GM23338 (cell line): ENCODE results near the gene OBSL1. TPM values are rescaled to one million over a fixed set of nuclear protein-coding genes. Genes with fewer than 3 reads are reported as not detected.

Experiments
- ATAC-seq: fragments of 200-7000 bp; cut with Tn5 transposase; 3 replicates; pipeline ENCODE4 v1.9.1; 2020
- DNase-seq: peaks from one replicate; pipeline ENCODE4 v3.0.0-alpha.2; 2015; ENCODE audit warnings: low spot score
- H2AFZ ChIP-seq: fragments of 200-600 bp; sonication (generic); 2 replicates; pipeline ENCODE4 v1.8.0; 2016; ENCODE audit warnings: antibody characterized with exemption, mild to moderate bottlenecking, moderate library complexity
- H3F3A ChIP-seq: fragments of 200-600 bp; sonication (generic); replicated peaks from 2 replicates; pipeline ENCODE4 v1.8.0; 2017; ENCODE audit warnings: antibody characterized with exemption, mixed run types, low read depth
- H3K27ac ChIP-seq: fragments of 200-600 bp; sonication (generic); 2 replicates; pipeline ENCODE4 v1.6.1; 2016; ENCODE audit warnings: low read depth
- H3K27me3 ChIP-seq: fragments of 200-600 bp; sonication (generic); 2 replicates; pipeline ENCODE4 v1.8.0; 2016; ENCODE audit warnings: mild to moderate bottlenecking, mixed run types, moderate library complexity; ENCODE audit not compliant: insufficient read depth
- H3K36me3 ChIP-seq: fragments of 200-600 bp; sonication (generic); 2 replicates; pipeline ENCODE4 v1.8.0; 2016; ENCODE audit warnings: mild to moderate bottlenecking; ENCODE audit not compliant: insufficient read depth
- H3K4me1 ChIP-seq: fragments of 200-600 bp; sonication (generic); 2 replicates; pipeline ENCODE4 v1.8.0; 2016; ENCODE audit warnings: mild to moderate bottlenecking, moderate library complexity; ENCODE audit not compliant: insufficient read depth
- H3K4me2 ChIP-seq: fragments of 200-600 bp; sonication (generic); 2 replicates; pipeline ENCODE4 v1.7.1; 2017; ENCODE audit warnings: mixed run types
- H3K4me3 ChIP-seq: fragments of 200-600 bp; sonication (generic); 2 replicates; pipeline ENCODE4 v1.6.1; 2016; ENCODE audit warnings: mixed run types
- H3K79me2 ChIP-seq: fragments of 200-600 bp; sonication (generic); replicated peaks from 2 replicates; pipeline ENCODE4 v1.8.0; 2017; ENCODE audit warnings: mild to moderate bottlenecking; ENCODE audit not compliant: insufficient read depth
- H3K9me2 ChIP-seq: fragments of 200-600 bp; sonication (generic); 2 replicates; pipeline ENCODE4 v1.8.0; 2017; ENCODE audit not compliant: insufficient read depth
- H4K20me1 ChIP-seq: fragments of 200-600 bp; sonication (generic); replicated peaks from 2 replicates; pipeline ENCODE4 v1.8.0; 2017; ENCODE audit warnings: mild to moderate bottlenecking; ENCODE audit not compliant: insufficient read depth
- H3K27ac Mint-ChIP-seq: 2 replicates; pipeline ENCODE4 v1.8.0; 2020; ENCODE audit warnings: inconsistent platforms, mild to moderate bottlenecking, moderate library complexity, mixed read lengths
- H3K27me3 Mint-ChIP-seq: 3 replicates; pipeline ENCODE4 v1.8.0; 2022; ENCODE audit warnings: low read depth, mild to moderate bottlenecking, moderate library complexity, mixed read lengths, inconsistent platforms; ENCODE audit not compliant: insufficient read depth, poor library complexity
- H3K36me3 Mint-ChIP-seq: 3 replicates; pipeline ENCODE4 v1.8.0; 2021; ENCODE audit warnings: low read depth, mild to moderate bottlenecking, inconsistent platforms, moderate library complexity, mixed read lengths
- H3K4me1 Mint-ChIP-seq: 3 replicates; pipeline ENCODE4 v1.8.0; 2020; ENCODE audit warnings: mild to moderate bottlenecking, inconsistent platforms, mixed read lengths
- H3K4me3 Mint-ChIP-seq: 3 replicates; pipeline ENCODE4 v1.8.0; 2021; ENCODE audit warnings: moderate library complexity, mild to moderate bottlenecking, inconsistent platforms, mixed read lengths
- H3K9me3 Mint-ChIP-seq: 3 replicates; pipeline ENCODE4 v1.8.0; 2020; ENCODE audit warnings: moderate library complexity, mild to moderate bottlenecking, inconsistent platforms, mixed read lengths
- CREB1 ChIP-seq: fragments of 250-450 bp; sonication (Bioruptor Pico); IDR thresholded peaks from 2 replicates; pipeline ENCODE4 v1.5.0; 2020; ENCODE audit warnings: low read depth, mild to moderate bottlenecking, moderate library complexity
- EZH2 ChIP-seq: fragments of 200-600 bp; sonication (generic); IDR thresholded peaks from one replicate; pipeline ENCODE4 v1.8.0; 2017; ENCODE audit warnings: antibody characterized with exemption, mild to moderate bottlenecking, low read depth; ENCODE audit not compliant: unreplicated experiment
- EZH2phosphoT487 ChIP-seq: fragments of 200-600 bp; sonication (generic); IDR thresholded peaks from one replicate; pipeline ENCODE4 v1.8.1; 2018; ENCODE audit warnings: antibody characterized with exemption; ENCODE audit not compliant: unreplicated experiment
- JUNB ChIP-seq: IDR thresholded peaks from one replicate; pipeline ENCODE4 v1.6.1; 2016; ENCODE audit warnings: antibody characterized with exemption; ENCODE audit not compliant: unreplicated experiment
- NANOG ChIP-seq: IDR thresholded peaks from 2 replicates; pipeline ENCODE4 v1.6.1; 2016; ENCODE audit warnings: antibody characterized with exemption, borderline replicate concordance
- POLR2AphosphoS5 ChIP-seq: IDR thresholded peaks from 2 replicates; pipeline ENCODE4 v1.6.1; 2016; ENCODE audit warnings: antibody characterized with exemption, low read depth
- STAT1 ChIP-seq: IDR thresholded peaks from one replicate; pipeline ENCODE4 v1.6.1; 2016; ENCODE audit warnings: antibody characterized with exemption; ENCODE audit not compliant: unreplicated experiment
- polyA plus RNA-seq: library from polyadenylated mRNA; unstranded; fragments of >200 nt; fragmentation: Nextera tagmentation; extraction: Ambion mirVana; gene quantifications from 2 replicates; pipeline ENCODE4 v1.2.1, GENCODE V29; 2016
- total RNA-seq: library from RNA; depleted of rRNA; stranded (reverse); fragments of >200 nt; shearing (Covaris generic); gene quantifications from 2 replicates; pipeline ENCODE4 v1.2.3, GENCODE V29; 2014
- TF ChIP-seq, protein P1 (sequence below), 2 experiments: fragments of 200-600 bp in 1 of 2; sonication (generic) in 1 of 2; conservative IDR thresholded peaks; 2 replicates each; pipeline versions ENCODE4 v1.5.1 to v1.6.1; 2016 to 2017; ENCODE audit warnings: antibody characterized with exemption in 2 of 2, low read depth in 2 of 2, mild to moderate bottlenecking in 2 of 2, moderate library complexity in 1 of 2
- TF ChIP-seq, protein P2 (sequence below): IDR thresholded peaks from one replicate; pipeline ENCODE4 v1.6.1; 2018; ENCODE audit warnings: antibody characterized with exemption; ENCODE audit not compliant: unreplicated experiment
- TF ChIP-seq, protein P3 (sequence below): fragments of 250-450 bp; sonication (Bioruptor Pico); IDR thresholded peaks from 2 replicates; pipeline ENCODE4 v1.5.0; 2020; ENCODE audit warnings: mild to moderate bottlenecking, moderate library complexity

OBSL1 gene
- total and polyA plus RNA-seq, 2 experiments from 2014 or later = 94.9 to 207 TPM

DNA sequence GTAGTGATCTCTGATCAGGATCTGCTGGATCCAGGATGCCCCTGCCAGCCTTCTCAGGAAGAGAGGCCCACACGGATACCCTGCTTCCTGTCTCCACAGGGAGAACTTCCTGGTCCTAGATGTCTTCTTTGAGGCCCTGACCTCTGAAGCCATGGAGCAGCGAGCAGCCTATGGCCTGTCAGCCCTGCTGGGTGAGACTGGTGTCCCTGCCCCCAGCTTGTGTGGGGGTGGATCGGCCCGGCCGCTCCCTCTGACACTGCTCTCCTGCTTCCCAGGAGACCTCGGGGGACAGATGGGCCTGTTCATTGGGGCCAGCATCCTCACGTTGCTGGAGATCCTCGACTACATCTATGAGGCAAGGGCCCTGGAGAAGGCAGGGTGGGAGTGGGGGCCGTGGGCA is 34.4 kb downstream of the OBSL1 start:
- Histone ChIP-seq H3F3A (peaks cover 14% of the 10 kb centered on the region; the same call in 1 of the 2 replicates), H3K4me1 (peaks cover 21% of the 10 kb centered on the region), H4K20me1 (peaks cover 11% of the 10 kb centered on the region), H3K27ac (no peak overlapping the region), H3K27me3 (no peaks in the 10 kb centered on the region), H3K4me2 (peak overlapping the region; percentile 69; the same call in 1 of the 2 replicates), H2AFZ (no peak overlapping the region), H3K9me2 (no peaks in the 10 kb centered on the region), H3K79me2 (peaks cover 6% of the 10 kb centered on the region), H3K4me3 (no peak overlapping the region), H3K36me3 (peaks cover 9% of the 10 kb centered on the region)
- DNase-seq = no peak
- Mint-ChIP-seq H3K4me3 (no peak overlapping the region), H3K27me3 (peaks cover 30% of the 10 kb centered on the region), H3K4me1 (peaks cover 31% of the 10 kb centered on the region), H3K27ac (no peak overlapping the region), H3K36me3 (peaks cover 30% of the 10 kb centered on the region), H3K9me3 (no peaks in the 10 kb centered on the region; the same call in 2 of the 3 replicates)
- no peak for ATAC-seq
- TF ChIP-seq POLR2AphosphoS5 = peak; percentile 28
- TF ChIP-seq CREB1 (CRISPR knock-in tag) = no peak

DNA sequence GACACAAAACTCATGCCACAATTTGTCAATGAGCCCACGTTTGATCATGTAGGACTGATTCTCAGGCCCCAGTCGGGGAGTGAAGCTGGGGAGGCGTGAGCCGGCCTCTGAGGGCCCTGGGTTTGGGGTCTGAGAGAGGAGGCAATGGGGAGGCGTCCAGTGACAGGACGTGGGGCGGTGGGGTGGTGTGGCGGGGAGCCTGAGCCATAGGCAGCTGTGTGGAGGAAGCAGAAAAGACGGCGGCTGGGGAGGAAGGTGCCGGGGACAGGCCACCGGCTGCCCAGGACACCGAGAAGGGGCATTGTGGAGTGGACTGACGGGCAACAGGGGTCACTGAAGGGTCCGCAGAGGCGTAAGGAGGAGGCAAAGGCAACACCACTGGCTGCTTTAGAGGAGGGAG is 34.9 kb downstream of the OBSL1 start:
- H4K20me1 ChIP-seq = peaks cover 10% of the 10 kb centered on the region
- no peaks in the 10 kb centered on the region for H3K27me3 ChIP-seq
- ATAC-seq (no peak), DNase-seq (no peak)
- H3K9me2 ChIP-seq = no peaks in the 10 kb centered on the region
- no peak overlapping the region for H3K4me3 ChIP-seq
- Mint-ChIP-seq H3K4me1 (peaks cover 31% of the 10 kb centered on the region), H3K36me3 (peaks cover 29% of the 10 kb centered on the region), H3K4me3 (no peak overlapping the region), H3K27me3 (peaks cover 29% of the 10 kb centered on the region), H3K9me3 (no peaks in the 10 kb centered on the region; the same call in 2 of the 3 replicates), H3K27ac (no peak overlapping the region)
- H3K36me3 ChIP-seq = peaks cover 9% of the 10 kb centered on the region
- peaks cover 14% of the 10 kb centered on the region; the same call in 1 of the 2 replicates for H3F3A ChIP-seq
- H3K27ac ChIP-seq = no peak overlapping the region
- H3K4me2 ChIP-seq = no peak overlapping the region
- peaks cover 6% of the 10 kb centered on the region for H3K79me2 ChIP-seq
- no peak overlapping the region for H2AFZ ChIP-seq
- H3K4me1 ChIP-seq = peaks cover 20% of the 10 kb centered on the region; the same call in 1 of the 2 replicates
- TF ChIP-seq, protein P1, sequence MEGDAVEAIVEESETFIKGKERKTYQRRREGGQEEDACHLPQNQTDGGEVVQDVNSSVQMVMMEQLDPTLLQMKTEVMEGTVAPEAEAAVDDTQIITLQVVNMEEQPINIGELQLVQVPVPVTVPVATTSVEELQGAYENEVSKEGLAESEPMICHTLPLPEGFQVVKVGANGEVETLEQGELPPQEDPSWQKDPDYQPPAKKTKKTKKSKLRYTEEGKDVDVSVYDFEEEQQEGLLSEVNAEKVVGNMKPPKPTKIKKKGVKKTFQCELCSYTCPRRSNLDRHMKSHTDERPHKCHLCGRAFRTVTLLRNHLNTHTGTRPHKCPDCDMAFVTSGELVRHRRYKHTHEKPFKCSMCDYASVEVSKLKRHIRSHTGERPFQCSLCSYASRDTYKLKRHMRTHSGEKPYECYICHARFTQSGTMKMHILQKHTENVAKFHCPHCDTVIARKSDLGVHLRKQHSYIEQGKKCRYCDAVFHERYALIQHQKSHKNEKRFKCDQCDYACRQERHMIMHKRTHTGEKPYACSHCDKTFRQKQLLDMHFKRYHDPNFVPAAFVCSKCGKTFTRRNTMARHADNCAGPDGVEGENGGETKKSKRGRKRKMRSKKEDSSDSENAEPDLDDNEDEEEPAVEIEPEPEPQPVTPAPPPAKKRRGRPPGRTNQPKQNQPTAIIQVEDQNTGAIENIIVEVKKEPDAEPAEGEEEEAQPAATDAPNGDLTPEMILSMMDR (conservative IDR thresholded peaks at IDR 0.05; ENCODE audit: low read depth in 2 of 2) = no peak
- TF ChIP-seq EZH2 = no peak
- TF ChIP-seq JUNB = no peak
- TF ChIP-seq, protein P2, sequence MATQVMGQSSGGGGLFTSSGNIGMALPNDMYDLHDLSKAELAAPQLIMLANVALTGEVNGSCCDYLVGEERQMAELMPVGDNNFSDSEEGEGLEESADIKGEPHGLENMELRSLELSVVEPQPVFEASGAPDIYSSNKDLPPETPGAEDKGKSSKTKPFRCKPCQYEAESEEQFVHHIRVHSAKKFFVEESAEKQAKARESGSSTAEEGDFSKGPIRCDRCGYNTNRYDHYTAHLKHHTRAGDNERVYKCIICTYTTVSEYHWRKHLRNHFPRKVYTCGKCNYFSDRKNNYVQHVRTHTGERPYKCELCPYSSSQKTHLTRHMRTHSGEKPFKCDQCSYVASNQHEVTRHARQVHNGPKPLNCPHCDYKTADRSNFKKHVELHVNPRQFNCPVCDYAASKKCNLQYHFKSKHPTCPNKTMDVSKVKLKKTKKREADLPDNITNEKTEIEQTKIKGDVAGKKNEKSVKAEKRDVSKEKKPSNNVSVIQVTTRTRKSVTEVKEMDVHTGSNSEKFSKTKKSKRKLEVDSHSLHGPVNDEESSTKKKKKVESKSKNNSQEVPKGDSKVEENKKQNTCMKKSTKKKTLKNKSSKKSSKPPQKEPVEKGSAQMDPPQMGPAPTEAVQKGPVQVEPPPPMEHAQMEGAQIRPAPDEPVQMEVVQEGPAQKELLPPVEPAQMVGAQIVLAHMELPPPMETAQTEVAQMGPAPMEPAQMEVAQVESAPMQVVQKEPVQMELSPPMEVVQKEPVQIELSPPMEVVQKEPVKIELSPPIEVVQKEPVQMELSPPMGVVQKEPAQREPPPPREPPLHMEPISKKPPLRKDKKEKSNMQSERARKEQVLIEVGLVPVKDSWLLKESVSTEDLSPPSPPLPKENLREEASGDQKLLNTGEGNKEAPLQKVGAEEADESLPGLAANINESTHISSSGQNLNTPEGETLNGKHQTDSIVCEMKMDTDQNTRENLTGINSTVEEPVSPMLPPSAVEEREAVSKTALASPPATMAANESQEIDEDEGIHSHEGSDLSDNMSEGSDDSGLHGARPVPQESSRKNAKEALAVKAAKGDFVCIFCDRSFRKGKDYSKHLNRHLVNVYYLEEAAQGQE = no peak
- TF ChIP-seq NANOG = no peak
- TF ChIP-seq STAT1 = no peak
- TF ChIP-seq EZH2phosphoT487 = no peak
- TF ChIP-seq, protein P3, sequence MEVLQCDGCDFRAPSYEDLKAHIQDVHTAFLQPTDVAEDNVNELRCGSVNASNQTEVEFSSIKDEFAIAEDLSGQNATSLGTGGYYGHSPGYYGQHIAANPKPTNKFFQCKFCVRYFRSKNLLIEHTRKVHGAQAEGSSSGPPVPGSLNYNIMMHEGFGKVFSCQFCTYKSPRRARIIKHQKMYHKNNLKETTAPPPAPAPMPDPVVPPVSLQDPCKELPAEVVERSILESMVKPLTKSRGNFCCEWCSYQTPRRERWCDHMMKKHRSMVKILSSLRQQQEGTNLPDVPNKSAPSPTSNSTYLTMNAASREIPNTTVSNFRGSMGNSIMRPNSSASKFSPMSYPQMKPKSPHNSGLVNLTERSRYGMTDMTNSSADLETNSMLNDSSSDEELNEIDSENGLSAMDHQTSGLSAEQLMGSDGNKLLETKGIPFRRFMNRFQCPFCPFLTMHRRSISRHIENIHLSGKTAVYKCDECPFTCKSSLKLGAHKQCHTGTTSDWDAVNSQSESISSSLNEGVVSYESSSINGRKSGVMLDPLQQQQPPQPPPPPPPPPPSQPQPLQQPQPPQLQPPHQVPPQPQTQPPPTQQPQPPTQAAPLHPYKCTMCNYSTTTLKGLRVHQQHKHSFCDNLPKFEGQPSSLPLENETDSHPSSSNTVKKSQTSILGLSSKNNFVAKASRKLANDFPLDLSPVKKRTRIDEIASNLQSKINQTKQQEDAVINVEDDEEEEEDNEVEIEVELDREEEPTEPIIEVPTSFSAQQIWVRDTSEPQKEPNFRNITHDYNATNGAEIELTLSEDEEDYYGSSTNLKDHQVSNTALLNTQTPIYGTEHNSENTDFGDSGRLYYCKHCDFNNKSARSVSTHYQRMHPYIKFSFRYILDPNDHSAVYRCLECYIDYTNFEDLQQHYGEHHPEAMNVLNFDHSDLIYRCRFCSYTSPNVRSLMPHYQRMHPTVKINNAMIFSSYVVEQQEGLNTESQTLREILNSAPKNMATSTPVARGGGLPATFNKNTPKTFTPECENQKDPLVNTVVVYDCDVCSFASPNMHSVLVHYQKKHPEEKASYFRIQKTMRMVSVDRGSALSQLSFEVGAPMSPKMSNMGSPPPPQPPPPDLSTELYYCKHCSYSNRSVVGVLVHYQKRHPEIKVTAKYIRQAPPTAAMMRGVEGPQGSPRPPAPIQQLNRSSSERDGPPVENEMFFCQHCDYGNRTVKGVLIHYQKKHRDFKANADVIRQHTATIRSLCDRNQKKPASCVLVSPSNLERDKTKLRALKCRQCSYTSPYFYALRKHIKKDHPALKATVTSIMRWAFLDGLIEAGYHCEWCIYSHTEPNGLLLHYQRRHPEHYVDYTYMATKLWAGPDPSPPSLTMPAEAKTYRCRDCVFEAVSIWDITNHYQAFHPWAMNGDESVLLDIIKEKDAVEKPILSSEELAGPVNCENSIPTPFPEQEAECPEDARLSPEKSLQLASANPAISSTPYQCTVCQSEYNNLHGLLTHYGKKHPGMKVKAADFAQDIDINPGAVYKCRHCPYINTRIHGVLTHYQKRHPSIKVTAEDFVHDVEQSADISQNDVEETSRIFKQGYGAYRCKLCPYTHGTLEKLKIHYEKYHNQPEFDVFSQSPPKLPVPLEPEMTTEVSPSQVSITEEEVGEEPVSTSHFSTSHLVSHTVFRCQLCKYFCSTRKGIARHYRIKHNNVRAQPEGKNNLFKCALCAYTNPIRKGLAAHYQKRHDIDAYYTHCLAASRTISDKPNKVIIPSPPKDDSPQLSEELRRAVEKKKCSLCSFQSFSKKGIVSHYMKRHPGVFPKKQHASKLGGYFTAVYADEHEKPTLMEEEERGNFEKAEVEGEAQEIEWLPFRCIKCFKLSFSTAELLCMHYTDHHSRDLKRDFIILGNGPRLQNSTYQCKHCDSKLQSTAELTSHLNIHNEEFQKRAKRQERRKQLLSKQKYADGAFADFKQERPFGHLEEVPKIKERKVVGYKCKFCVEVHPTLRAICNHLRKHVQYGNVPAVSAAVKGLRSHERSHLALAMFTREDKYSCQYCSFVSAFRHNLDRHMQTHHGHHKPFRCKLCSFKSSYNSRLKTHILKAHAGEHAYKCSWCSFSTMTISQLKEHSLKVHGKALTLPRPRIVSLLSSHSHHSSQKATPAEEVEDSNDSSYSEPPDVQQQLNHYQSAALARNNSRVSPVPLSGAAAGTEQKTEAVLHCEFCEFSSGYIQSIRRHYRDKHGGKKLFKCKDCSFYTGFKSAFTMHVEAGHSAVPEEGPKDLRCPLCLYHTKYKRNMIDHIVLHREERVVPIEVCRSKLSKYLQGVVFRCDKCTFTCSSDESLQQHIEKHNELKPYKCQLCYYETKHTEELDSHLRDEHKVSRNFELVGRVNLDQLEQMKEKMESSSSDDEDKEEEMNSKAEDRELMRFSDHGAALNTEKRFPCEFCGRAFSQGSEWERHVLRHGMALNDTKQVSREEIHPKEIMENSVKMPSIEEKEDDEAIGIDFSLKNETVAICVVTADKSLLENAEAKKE (CRISPR knock-in tag) = no peak
